BJ (cell line): Measurements from ENCODE around the gene GNRH2. TPM values are rescaled to one million over a fixed set of nuclear protein-coding genes. Genes with fewer than 3 reads are reported as not detected.

Experiments
- CTCF ChIA-PET: fragments of 350-600 bp; formaldehyde crosslinking; extraction: SDS; loops from one replicate; lab custom pipeline; 2021; ENCODE audit warnings: antibody characterized with exemption, inconsistent platforms; lab: Yijun Ruan, JAX
- POLR2A ChIA-PET: fragments of 300-600 bp; sonication (Branson Sonifier 250); formaldehyde crosslinking; extraction: SDS; loops from one replicate; lab custom pipeline; 2021; ENCODE audit warnings: antibody characterized with exemption; lab: Charles Lee
- DNase-seq: peaks from one replicate; pipeline ENCODE4 v3.0.0-alpha.2; 2011; ENCODE audit warnings: low read depth
- H3K27me3 ChIP-seq: 2 replicates; pipeline ENCODE4 v1.6.0; 2011; ENCODE audit warnings: low read length; ENCODE audit not compliant: control insufficient read depth, insufficient read depth
- H3K36me3 ChIP-seq: 2 replicates; pipeline ENCODE4 v1.5.1; 2011; ENCODE audit warnings: low read length; ENCODE audit not compliant: control insufficient read depth, insufficient read depth
- H3K4me3 ChIP-seq: 2 replicates; pipeline ENCODE4 v1.5.1; 2011; ENCODE audit warnings: low read depth, mild to moderate bottlenecking, control low read depth, low read length
- polyA plus RNA-seq: library from polyadenylated mRNA; depleted of rRNA; stranded (reverse); fragments of >200 nt; gene quantifications from 2 replicates; pipeline ENCODE4 v1.2.3, GENCODE V29; 2011
- TF ChIP-seq, protein P1 (sequence below): IDR thresholded peaks from 2 replicates; pipeline ENCODE4 v1.5.1; 2011; ENCODE audit warnings: low read depth, mild to moderate bottlenecking, control low read depth, inconsistent platforms, low read length, moderate library complexity; ENCODE audit not compliant: insufficient read depth

Gene GNRH2
- polyA plus RNA-seq, 1 experiment = not detected

DNA sequence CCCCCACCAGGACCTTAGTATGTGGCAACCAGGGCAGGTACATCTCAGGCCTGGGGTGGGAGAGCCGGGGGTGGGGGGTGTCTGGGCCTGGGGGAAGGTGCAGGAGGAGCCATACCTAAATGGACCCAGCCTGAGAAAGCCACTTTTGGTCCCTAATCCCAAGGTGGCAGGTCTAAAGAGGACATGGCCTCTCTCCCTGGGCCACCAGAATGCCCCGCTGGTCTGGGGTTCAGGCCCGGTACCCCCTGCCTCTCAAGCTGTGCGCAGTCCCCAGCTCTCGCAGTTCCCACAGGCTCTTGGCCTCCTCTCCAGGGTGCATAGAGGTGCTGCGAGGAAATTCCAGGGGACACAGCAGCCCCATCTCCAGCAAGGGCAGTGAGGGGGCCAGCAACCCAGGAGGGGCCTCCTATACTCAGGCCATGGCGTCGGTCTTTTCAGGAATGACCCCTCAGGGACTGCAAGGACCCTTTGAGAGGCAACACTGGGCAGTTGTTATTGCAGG lies 42.2 kb downstream of the GNRH2 start:
- Histone ChIP-seq H3K27me3 (peaks cover 25% of the 10 kb centered on the region), H3K36me3 (no peaks in the 10 kb centered on the region), H3K4me3 (no peak overlapping the region)
- ChIA-PET CTCF (interaction anchor here (1.0 to 1.3 kb wide), 3 partner anchors 15 to 29 kb away, joined by 3 to 4 read pairs (median 3); no protein-coding TSS in a partner anchor), POLR2A (no interaction called here)
- DNase-seq = no peak
- TF ChIP-seq, protein P1, sequence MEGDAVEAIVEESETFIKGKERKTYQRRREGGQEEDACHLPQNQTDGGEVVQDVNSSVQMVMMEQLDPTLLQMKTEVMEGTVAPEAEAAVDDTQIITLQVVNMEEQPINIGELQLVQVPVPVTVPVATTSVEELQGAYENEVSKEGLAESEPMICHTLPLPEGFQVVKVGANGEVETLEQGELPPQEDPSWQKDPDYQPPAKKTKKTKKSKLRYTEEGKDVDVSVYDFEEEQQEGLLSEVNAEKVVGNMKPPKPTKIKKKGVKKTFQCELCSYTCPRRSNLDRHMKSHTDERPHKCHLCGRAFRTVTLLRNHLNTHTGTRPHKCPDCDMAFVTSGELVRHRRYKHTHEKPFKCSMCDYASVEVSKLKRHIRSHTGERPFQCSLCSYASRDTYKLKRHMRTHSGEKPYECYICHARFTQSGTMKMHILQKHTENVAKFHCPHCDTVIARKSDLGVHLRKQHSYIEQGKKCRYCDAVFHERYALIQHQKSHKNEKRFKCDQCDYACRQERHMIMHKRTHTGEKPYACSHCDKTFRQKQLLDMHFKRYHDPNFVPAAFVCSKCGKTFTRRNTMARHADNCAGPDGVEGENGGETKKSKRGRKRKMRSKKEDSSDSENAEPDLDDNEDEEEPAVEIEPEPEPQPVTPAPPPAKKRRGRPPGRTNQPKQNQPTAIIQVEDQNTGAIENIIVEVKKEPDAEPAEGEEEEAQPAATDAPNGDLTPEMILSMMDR = no peak

DNA sequence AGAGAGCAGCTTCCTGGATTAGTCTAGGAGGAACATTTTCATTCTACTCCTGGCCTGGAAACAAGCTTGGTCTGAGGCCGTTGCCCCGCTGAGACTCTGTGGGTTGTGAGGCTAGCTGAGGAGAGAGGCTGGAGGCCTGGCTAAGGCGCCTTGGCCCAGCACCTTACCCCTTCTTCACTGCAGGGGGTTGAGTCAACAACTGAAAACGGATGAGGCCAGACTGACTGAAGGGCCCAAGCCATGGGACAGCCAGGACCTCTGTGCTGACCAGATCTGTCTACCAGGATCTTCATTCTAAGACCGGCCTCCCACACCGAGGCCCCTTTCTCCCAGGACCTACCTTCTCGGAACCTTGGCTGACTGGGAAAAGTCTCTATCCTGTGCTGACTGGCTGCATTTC lies 44.6 kb downstream of the GNRH2 start:
- POLR2A ChIA-PET = no interaction called here
- no peak for DNase-seq
- Histone ChIP-seq H3K27me3 (peaks cover 10% of the 10 kb centered on the region), H3K4me3 (no peak overlapping the region), H3K36me3 (no peaks in the 10 kb centered on the region)
- CTCF ChIA-PET = interaction anchor here (0.7 to 1.3 kb wide), 2 partner anchors 12 to 18 kb away, joined by 3 read pairs; no protein-coding TSS in a partner anchor
- TF ChIP-seq, protein P1 = no peak

DNA sequence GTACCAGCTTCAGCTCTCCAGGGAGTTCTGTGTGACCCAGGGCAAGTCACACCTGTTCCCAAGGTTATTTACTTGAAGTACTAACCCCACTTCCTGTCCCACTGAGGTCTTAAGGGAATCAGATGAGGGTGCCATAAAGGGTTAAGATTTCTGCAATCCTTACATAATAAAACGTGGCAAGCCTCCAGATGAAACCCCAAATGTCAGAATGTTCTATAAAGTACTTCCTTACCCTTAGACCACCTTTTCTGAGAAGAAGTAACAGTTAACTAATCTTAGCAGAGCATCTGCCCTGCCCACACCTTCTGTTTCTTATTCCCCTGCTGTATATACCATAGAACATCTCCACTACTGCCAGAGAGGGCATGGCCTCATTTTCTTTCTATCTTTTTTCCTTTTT lies 47.1 kb downstream of the GNRH2 start:
- POLR2A ChIA-PET = no interaction called here
- CTCF ChIA-PET = no interaction called here
- DNase-seq = no peak
- TF ChIP-seq, protein P1 = no peak
- Histone ChIP-seq H3K4me3 (no peak overlapping the region), H3K27me3 (peaks cover 2% of the 10 kb centered on the region; the same call in 1 of the 2 replicates), H3K36me3 (no peaks in the 10 kb centered on the region)

DNA sequence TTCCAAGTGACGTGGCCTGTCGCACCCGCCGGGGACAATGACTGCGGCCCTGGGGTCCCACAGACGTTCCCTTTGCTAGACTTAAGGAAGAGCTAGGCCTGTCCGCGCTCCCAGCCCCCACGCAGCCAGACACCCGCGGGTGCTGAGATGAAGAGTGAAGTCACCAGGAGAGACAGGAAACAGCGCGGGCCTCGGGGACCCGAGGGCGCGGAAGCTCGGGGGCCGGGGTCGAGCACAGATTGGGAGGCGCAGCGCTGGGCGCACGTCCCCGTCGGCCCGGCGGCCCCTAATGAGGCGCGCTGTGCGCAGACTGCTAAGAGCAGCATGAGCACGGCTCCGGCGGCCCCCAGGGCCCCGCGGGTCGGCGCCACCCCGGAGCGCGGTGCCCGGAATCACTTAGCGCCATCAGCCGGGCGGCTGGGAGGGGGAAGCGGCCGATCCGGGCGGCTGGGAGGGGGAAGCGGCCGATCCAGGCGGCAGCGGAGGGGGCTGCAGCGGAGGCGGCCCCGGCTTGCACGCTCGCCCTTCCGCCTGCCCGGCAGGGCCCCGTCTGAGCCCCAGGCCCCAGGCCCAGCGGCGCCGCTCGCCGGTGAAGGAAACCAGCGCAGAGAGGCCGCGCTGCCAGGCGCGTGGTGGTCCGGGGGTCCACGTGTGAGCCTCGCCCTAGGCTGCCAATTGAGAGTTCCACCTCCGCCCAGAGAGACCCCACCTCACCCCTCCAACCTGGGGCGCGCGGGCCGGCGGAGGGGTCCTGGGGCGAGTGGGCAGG lies 49.4 kb downstream of the GNRH2 start:
- CTCF ChIA-PET = interaction anchor here (0.9 to 1.5 kb wide), 3 partner anchors 11 to 39 kb away, joined by 3 to 5 read pairs (median 4); no protein-coding TSS in a partner anchor
- POLR2A ChIA-PET = no interaction called here
- peaks cover 2% of the 10 kb centered on the region; the same call in 1 of the 2 replicates for H3K27me3 ChIP-seq
- TF ChIP-seq, protein P1 = no peak
- DNase-seq = no peak
- H3K36me3 ChIP-seq = no peaks in the 10 kb centered on the region
- H3K4me3 ChIP-seq = peak overlapping the region; percentile 34

DNA sequence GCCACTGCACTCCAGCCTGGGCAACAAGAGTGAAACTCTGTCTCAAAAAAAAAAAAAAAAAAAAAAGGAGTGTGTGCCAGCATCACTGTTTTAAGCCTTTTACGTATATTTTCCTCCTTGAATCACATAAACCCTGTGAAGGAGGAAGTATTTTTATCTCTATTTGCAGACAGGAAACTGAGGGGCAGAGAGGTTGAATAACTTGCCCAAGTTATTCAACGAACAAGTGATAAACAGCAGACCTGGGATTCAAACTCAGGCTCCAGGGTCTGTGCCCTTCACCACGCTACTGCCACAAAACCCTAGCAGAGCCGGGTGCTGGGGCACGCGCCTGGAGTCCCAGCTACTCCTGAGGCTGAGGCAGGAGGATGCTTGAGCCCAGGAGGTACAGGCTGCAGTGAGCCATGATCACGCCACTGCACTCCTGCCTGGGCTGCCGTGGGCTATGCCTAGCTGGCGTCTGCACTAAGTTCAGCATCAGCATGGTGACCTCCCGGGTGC lies 50.5 kb downstream of the GNRH2 start:
- H3K27me3 ChIP-seq = peaks cover 2% of the 10 kb centered on the region; the same call in 1 of the 2 replicates
- ChIA-PET POLR2A (no interaction called here), CTCF (no interaction called here)
- H3K4me3 ChIP-seq = no peak overlapping the region
- TF ChIP-seq, protein P1 = no peak
- H3K36me3 ChIP-seq = no peaks in the 10 kb centered on the region
- no peak for DNase-seq
